Esophagus squamous epithelium (tissue), 4 donors: ENCODE data around the gene OPCML.

Experiments
- CTCF ChIP-seq, 6 experiments: fragments of 450-650 bp in 4 of 6; fragments of 200-600 bp in 2 of 6; sonication (generic) in 2 of 6; IDR thresholded peaks; one replicate each; pipeline ENCODE4 v1.5.1; 2016 to 2019; ENCODE audit warnings: antibody characterized with exemption in 6 of 6, mild to moderate bottlenecking in 4 of 6, moderate library complexity in 4 of 6
- POLR2A ChIP-seq, 4 donors: fragments of 450-650 bp; IDR thresholded peaks; one replicate each; pipeline ENCODE4 v1.6.1; 2017; ENCODE audit warnings: antibody characterized with exemption in 4 of 4, mild to moderate bottlenecking in 4 of 4, moderate library complexity in 3 of 4

GRCh38 chr11:132790466-132790865 lies 741.8 kb downstream of the OPCML start:
- TF ChIP-seq CTCF (IDR thresholded peaks at IDR 0.05) (no peak), POLR2A (IDR thresholded peaks at IDR 0.05) (no peak)
